Mesenchymal stem cell (in vitro differentiated cells and primary cell): Measurements from ENCODE around the gene SAFB2.

Experiments
- DNase-seq: peaks from one replicate; pipeline ENCODE4 v3.0.0-alpha.2; 2013
- H2AFZ ChIP-seq: one replicate; pipeline ENCODE4 v1.6.1; 2013; ENCODE audit warnings: low read depth, mild to moderate bottlenecking, control low read depth, inconsistent platforms, low read length, moderate library complexity
- H2AK5ac ChIP-seq: 2 replicates; pipeline ENCODE4 v1.6.1; 2013; ENCODE audit warnings: low read length, moderate library complexity, mild to moderate bottlenecking, inconsistent platforms; ENCODE audit not compliant: severe bottlenecking
- H2BK120ac ChIP-seq: one replicate; pipeline ENCODE4 v1.6.1; 2013; ENCODE audit warnings: low read depth, mild to moderate bottlenecking, inconsistent platforms, low read length, moderate library complexity
- H2BK12ac ChIP-seq, 2 experiments: one replicate each; pipeline ENCODE4 v1.6.1; 2013; ENCODE audit warnings: inconsistent platforms in 2 of 2, low read length in 2 of 2, mild to moderate bottlenecking in 2 of 2, moderate library complexity in 2 of 2, control low read depth in 1 of 2
- H2BK15ac ChIP-seq: one replicate; pipeline ENCODE4 v1.6.1; 2013; ENCODE audit warnings: mild to moderate bottlenecking, low read depth, inconsistent platforms; ENCODE audit not compliant: poor library complexity, severe bottlenecking
- H2BK5ac ChIP-seq: 2 replicates; pipeline ENCODE4 v1.6.1; 2013; ENCODE audit warnings: low read depth, mild to moderate bottlenecking, low read length, control low read depth, inconsistent platforms; ENCODE audit not compliant: poor library complexity, severe bottlenecking
- H3K14ac ChIP-seq, 2 experiments: one replicate each; pipeline ENCODE4 v1.6.1; 2013; ENCODE audit warnings: inconsistent platforms in 2 of 2, low read length in 2 of 2, control low read depth in 1 of 2, mild to moderate bottlenecking in 1 of 2, moderate library complexity in 1 of 2
- H3K18ac ChIP-seq, 2 experiments: one replicate each; pipeline ENCODE4 v1.6.1; 2013; ENCODE audit warnings: inconsistent platforms in 2 of 2, low read length in 2 of 2, control low read depth in 1 of 2, low read depth in 1 of 2, mild to moderate bottlenecking in 1 of 2
- H3K23ac ChIP-seq, 2 experiments: one replicate each; pipeline ENCODE4 v1.6.1; 2013; ENCODE audit warnings: inconsistent platforms in 2 of 2, low read length in 2 of 2, mild to moderate bottlenecking in 2 of 2, moderate library complexity in 2 of 2, control low read depth in 1 of 2
- H3K27ac ChIP-seq: 2 replicates; pipeline ENCODE4 v1.5.1; 2013; ENCODE audit warnings: mild to moderate bottlenecking, moderate library complexity, low read length, control low read depth, inconsistent platforms; ENCODE audit not compliant: poor library complexity, severe bottlenecking
- H3K27me3 ChIP-seq, 2 experiments: 2 replicates each; pipeline versions ENCODE4 v1.6.1 to v1.7.0; 2013; ENCODE audit warnings: low read length in 2 of 2, mild to moderate bottlenecking in 2 of 2, moderate library complexity in 2 of 2, control low read depth in 1 of 2, inconsistent platforms in 1 of 2; ENCODE audit not compliant: control insufficient read depth in 1 of 2, insufficient read depth in 1 of 2
- H3K36me3 ChIP-seq, 2 experiments: 2 replicates each; pipeline versions ENCODE4 v1.6.1 to v1.7.0; 2013; ENCODE audit warnings: low read length in 2 of 2, control low read depth in 1 of 2, inconsistent platforms in 1 of 2, low read depth in 1 of 2, mild to moderate bottlenecking in 1 of 2; ENCODE audit not compliant: insufficient read depth in 2 of 2, control insufficient read depth in 1 of 2
- H3K4ac ChIP-seq, 2 experiments: one replicate each; pipeline ENCODE4 v1.6.1; 2013; ENCODE audit warnings: inconsistent platforms in 2 of 2, low read length in 2 of 2, mild to moderate bottlenecking in 2 of 2, moderate library complexity in 2 of 2, control low read depth in 1 of 2, low read depth in 1 of 2
- H3K4me1 ChIP-seq: 2 replicates; pipeline ENCODE4 v1.6.1; 2013; ENCODE audit warnings: low read depth, low read length, control low read depth; ENCODE audit not compliant: control insufficient read depth, insufficient read depth
- H3K4me2 ChIP-seq: 2 replicates; pipeline ENCODE4 v1.6.1; 2013; ENCODE audit warnings: low read length, mild to moderate bottlenecking, inconsistent platforms; ENCODE audit not compliant: poor library complexity, severe bottlenecking
- H3K4me3 ChIP-seq, 2 experiments: 2 replicates each; pipeline versions ENCODE4 v1.5.1 to v1.7.0; 2013; ENCODE audit warnings: low read length in 2 of 2, mild to moderate bottlenecking in 2 of 2, control low read depth in 1 of 2, low read depth in 1 of 2; ENCODE audit not compliant: insufficient read depth in 1 of 2
- H3K79me1 ChIP-seq: replicated peaks from 2 replicates; pipeline ENCODE4 v1.6.1; 2013; ENCODE audit warnings: mild to moderate bottlenecking, control low read depth, low read length, inconsistent platforms; ENCODE audit not compliant: poor library complexity, severe bottlenecking
- H3K9ac ChIP-seq: 2 replicates; pipeline ENCODE4 v1.7.0; 2013; ENCODE audit warnings: mild to moderate bottlenecking, low read length, moderate library complexity
- H3K9me3 ChIP-seq: 2 replicates; pipeline ENCODE4 v1.7.0; 2013; ENCODE audit warnings: mild to moderate bottlenecking, low read length; ENCODE audit not compliant: control insufficient read depth
- H4K8ac ChIP-seq: one replicate; pipeline ENCODE4 v1.6.1; 2013; ENCODE audit warnings: inconsistent platforms, mild to moderate bottlenecking, low read length, moderate library complexity
- H4K91ac ChIP-seq: one replicate; pipeline ENCODE4 v1.6.1; 2013; ENCODE audit warnings: mild to moderate bottlenecking, low read length, inconsistent platforms
- WGBS: methylation state at CpG from one replicate; pipeline ENCODE4 v1.1.7; 2013; ENCODE audit warnings: mixed read lengths; 5-methylcytosine and 5-hydroxymethylcytosine counted together

The SAFB2 gene

DNA sequence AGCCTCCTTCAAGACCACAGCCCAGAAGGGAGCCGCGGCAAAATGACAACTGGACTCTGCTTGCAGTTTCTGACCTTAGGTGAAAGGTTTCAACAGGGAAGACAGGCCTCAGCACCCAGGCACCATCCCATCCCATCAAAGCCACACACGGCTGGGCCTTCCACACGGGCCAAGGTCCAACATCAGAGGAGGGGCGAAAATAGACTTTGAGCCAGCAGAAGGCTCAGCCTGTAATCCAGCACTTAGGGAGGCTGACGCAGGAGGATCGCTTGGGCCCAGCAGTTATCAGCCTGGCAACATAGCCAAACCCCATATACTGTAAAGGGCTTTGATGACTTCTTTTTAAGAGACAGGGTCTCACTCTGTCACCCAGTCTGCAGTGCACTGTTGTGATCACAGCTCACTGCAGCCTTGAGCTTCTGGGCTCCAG, 28.0 kb downstream of the SAFB2 start:
- H2AK5ac ChIP-seq = no peak overlapping the region
- no peaks in the 10 kb centered on the region for H3K9me3 ChIP-seq
- H4K8ac ChIP-seq = no peak overlapping the region
- no peak overlapping the region for H3K4me3 ChIP-seq
- H3K27me3 ChIP-seq = no peaks in the 10 kb centered on the region
- no peak overlapping the region for H3K4me2 ChIP-seq
- H3K9ac ChIP-seq = no peak overlapping the region
- no peak overlapping the region for H3K23ac ChIP-seq
- no peak overlapping the region for H2BK120ac ChIP-seq
- no peak overlapping the region for H2BK12ac ChIP-seq
- no peak overlapping the region for H3K27ac ChIP-seq
- no peak for DNase-seq
- H2BK5ac ChIP-seq = no peak overlapping the region
- H3K36me3 ChIP-seq = peaks cover 92 to 97% of the 10 kb centered on the region in 2 experiments
- no peak overlapping the region for H3K14ac ChIP-seq
- H3K4me1 ChIP-seq = peaks cover 3% of the 10 kb centered on the region
- H3K79me1 ChIP-seq = peaks cover 40% of the 10 kb centered on the region
- no peak overlapping the region for H3K18ac ChIP-seq
- H2BK15ac ChIP-seq = no peak overlapping the region
- no peak overlapping the region for H3K4ac ChIP-seq
- H4K91ac ChIP-seq = no peak overlapping the region
- 95% methylated on average over 7 of the region's 7 CpGs for WGBS
- H2AFZ ChIP-seq = no peak overlapping the region

DNA sequence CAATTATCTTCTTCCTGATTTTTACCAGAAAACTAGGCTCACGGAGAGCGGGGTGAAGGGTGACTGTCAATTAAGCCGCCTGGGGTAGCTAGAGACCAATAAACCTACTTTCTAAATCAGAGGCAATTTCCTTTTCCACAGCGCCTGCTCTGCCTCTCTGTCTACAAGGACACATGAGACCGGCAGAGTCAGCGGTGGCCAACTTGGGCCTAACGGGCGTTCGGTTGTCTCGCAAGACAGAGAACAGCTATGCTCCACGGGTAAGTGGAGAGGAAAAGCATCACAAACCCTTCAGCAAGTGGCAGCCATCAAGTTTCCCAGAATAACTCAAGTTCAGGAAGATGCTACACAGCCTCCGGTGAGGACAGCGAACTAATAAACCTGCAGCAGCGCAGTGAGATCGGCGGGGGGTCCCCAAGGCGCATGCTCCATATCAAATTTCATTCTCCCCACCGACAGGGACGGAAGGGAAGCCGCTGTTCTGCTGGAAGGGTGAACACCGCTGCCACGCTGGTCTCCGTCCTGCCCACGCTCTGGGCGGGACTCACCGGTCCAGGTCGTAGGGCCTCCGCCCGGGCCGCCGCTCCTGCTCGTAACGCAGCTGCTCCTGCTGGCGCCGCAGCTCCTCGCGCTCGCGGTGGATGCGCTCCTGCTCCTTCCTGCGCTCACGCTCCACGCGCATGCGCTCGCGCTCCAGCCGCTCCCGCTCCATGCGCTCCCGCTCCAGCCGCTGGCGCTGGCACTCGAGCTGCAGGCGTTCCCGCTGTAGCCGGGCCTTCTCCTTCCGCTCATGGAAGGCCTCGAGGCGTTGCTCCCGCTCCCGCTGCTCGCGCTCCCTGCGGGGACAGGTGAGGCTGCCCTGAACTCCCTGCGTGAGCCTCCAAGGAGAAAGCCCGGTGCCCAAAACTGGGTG, 29.0 kb downstream of the SAFB2 start:
- Histone ChIP-seq H2BK120ac (no peak overlapping the region), H3K27ac (no peak overlapping the region), H4K91ac (no peak overlapping the region), H3K4ac (no peak overlapping the region), H2AK5ac (no peak overlapping the region), H3K4me3 (no peak overlapping the region), H2BK5ac (no peak overlapping the region), H3K4me2 (no peak overlapping the region), H3K79me1 (peaks cover 44% of the 10 kb centered on the region), H2BK12ac (no peak overlapping the region), H2BK15ac (no peak overlapping the region), H3K36me3 (peaks cover 95 to 97% of the 10 kb centered on the region in 2 experiments), H3K14ac (no peak overlapping the region), H3K27me3 (no peaks in the 10 kb centered on the region), H4K8ac (no peak overlapping the region), H3K9me3 (no peaks in the 10 kb centered on the region), H3K23ac (no peak overlapping the region), H3K18ac (no peak overlapping the region), H3K4me1 (peaks cover 12% of the 10 kb centered on the region), H3K9ac (no peak overlapping the region), H2AFZ (no peak overlapping the region)
- DNase-seq = no peak
- WGBS = 95% methylated on average over 67 of the region's 67 CpGs

DNA sequence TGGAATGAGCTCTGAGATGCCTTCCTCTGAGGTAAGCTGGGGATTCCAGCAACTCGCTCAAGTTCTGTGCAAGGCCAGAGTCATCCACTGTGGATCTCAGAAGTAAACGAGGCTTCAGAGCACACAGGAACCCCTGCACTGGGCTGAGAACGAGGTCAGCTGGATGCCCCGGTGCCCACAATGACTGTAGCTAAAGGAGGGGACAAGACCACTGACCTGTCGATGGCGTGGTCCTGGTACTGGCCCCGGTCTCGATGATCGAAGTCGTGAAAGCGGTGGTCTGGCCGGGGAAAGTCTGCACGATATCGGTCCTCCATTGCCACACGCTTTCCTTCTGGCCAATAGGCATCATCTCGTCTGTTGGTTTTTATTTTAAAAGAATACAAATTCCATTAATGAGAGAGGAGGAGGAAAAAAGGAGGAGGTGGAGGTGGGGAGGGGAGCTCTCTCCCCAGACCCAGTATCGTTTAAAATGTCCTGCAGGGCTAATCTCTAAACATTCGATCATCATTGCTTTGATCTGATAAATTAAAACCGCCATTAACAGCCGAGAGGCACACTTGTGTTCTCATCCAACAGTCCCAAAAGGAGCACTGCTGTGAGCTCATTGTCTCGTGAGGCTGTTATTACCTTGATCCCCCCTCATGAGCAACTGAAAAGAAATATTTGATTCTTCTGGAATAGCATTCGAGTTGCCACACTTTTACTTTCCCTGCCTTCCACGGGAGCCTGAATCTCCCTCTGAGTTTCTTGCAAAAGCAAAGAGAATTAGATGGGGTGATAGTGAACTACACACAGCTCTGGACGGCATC, 29.8 kb downstream of the SAFB2 start:
- WGBS = 96% methylated on average over 23 of the region's 24 CpGs

DNA sequence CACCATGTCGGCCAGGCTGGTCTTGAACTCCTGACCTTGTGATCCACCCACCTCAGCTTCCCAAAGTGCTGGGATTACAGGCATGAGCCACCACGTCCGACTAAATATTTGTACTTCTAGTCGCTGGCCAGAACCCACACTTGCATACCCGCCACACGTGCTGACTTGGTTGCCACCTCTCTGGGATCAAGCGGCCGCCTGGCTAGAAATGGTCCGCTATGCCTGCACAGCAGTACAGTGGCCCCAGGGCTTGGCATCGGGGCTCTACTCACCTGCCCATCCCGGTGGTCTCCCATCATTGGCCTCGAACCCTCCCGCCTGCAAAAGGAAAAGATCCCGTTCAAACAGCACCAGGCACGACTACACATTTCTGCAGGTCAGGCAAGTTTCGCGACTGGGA, 31.1 kb downstream of the SAFB2 start:
- Histone ChIP-seq H3K79me1 (peaks cover 49% of the 10 kb centered on the region), H2BK5ac (no peak overlapping the region), H3K4me3 (no peak overlapping the region), H3K9me3 (no peaks in the 10 kb centered on the region), H3K4me1 (peaks cover 21% of the 10 kb centered on the region), H3K27me3 (no peaks in the 10 kb centered on the region), H3K23ac (no peak overlapping the region), H3K27ac (no peak overlapping the region), H2BK15ac (no peak overlapping the region), H4K91ac (no peak overlapping the region), H3K9ac (no peak overlapping the region), H3K18ac (no peak overlapping the region), H3K4ac (no peak overlapping the region), H2BK12ac (no peak overlapping the region), H3K4me2 (no peak overlapping the region), H2AFZ (no peak overlapping the region), H4K8ac (no peak overlapping the region), H3K36me3 (peaks cover 97% of the 10 kb centered on the region in 2 experiments), H2BK120ac (no peak overlapping the region), H3K14ac (no peak overlapping the region), H2AK5ac (no peak overlapping the region)
- WGBS = 96% methylated on average over 17 of the region's 17 CpGs
- no peak for DNase-seq

More for the DNA sequence above, 29.8 kb downstream of the SAFB2 start:
- Histone ChIP-seq H2BK5ac (no peak overlapping the region), H4K8ac (no peak overlapping the region), H3K27me3 (no peaks in the 10 kb centered on the region), H3K27ac (no peak overlapping the region), H2AK5ac (no peak overlapping the region), H2BK120ac (no peak overlapping the region), H3K9ac (no peak overlapping the region), H3K14ac (no peak overlapping the region), H3K4me2 (no peak overlapping the region), H3K4ac (no peak overlapping the region), H3K4me1 (peaks cover 18% of the 10 kb centered on the region), H3K18ac (no peak overlapping the region), H3K4me3 (no peak overlapping the region), H2BK12ac (no peak overlapping the region), H3K36me3 (peaks cover 96 to 97% of the 10 kb centered on the region in 2 experiments), H3K23ac (no peak overlapping the region), H3K79me1 (peaks cover 46% of the 10 kb centered on the region), H4K91ac (no peak overlapping the region), H2BK15ac (no peak overlapping the region), H2AFZ (no peak overlapping the region), H3K9me3 (no peaks in the 10 kb centered on the region)
- DNase-seq = no peak
